GM23338 (cell line): ENCODE measurements around the gene GRHPR. TPM values are rescaled to one million over a fixed set of nuclear protein-coding genes. Genes with fewer than 3 reads are reported as not detected.

Source experiments
- ATAC-seq: fragments of 200-7000 bp; cut with Tn5 transposase; 3 replicates; pipeline ENCODE4 v1.9.1; 2020
- DNase-seq: peaks from one replicate; pipeline ENCODE4 v3.0.0-alpha.2; 2015; ENCODE audit warnings: low spot score
- H2AFZ ChIP-seq: fragments of 200-600 bp; sonication (generic); 2 replicates; pipeline ENCODE4 v1.8.0; 2016; ENCODE audit warnings: antibody characterized with exemption, mild to moderate bottlenecking, moderate library complexity
- H3F3A ChIP-seq: fragments of 200-600 bp; sonication (generic); replicated peaks from 2 replicates; pipeline ENCODE4 v1.8.0; 2017; ENCODE audit warnings: antibody characterized with exemption, mixed run types, low read depth
- H3K27ac ChIP-seq: fragments of 200-600 bp; sonication (generic); 2 replicates; pipeline ENCODE4 v1.6.1; 2016; ENCODE audit warnings: low read depth
- H3K27me3 ChIP-seq: fragments of 200-600 bp; sonication (generic); 2 replicates; pipeline ENCODE4 v1.8.0; 2016; ENCODE audit warnings: mild to moderate bottlenecking, mixed run types, moderate library complexity; ENCODE audit not compliant: insufficient read depth
- H3K36me3 ChIP-seq: fragments of 200-600 bp; sonication (generic); 2 replicates; pipeline ENCODE4 v1.8.0; 2016; ENCODE audit warnings: mild to moderate bottlenecking; ENCODE audit not compliant: insufficient read depth
- H3K4me1 ChIP-seq: fragments of 200-600 bp; sonication (generic); 2 replicates; pipeline ENCODE4 v1.8.0; 2016; ENCODE audit warnings: mild to moderate bottlenecking, moderate library complexity; ENCODE audit not compliant: insufficient read depth
- H3K4me2 ChIP-seq: fragments of 200-600 bp; sonication (generic); 2 replicates; pipeline ENCODE4 v1.7.1; 2017; ENCODE audit warnings: mixed run types
- H3K4me3 ChIP-seq: fragments of 200-600 bp; sonication (generic); 2 replicates; pipeline ENCODE4 v1.6.1; 2016; ENCODE audit warnings: mixed run types
- H3K79me2 ChIP-seq: fragments of 200-600 bp; sonication (generic); replicated peaks from 2 replicates; pipeline ENCODE4 v1.8.0; 2017; ENCODE audit warnings: mild to moderate bottlenecking; ENCODE audit not compliant: insufficient read depth
- H3K9me2 ChIP-seq: fragments of 200-600 bp; sonication (generic); 2 replicates; pipeline ENCODE4 v1.8.0; 2017; ENCODE audit not compliant: insufficient read depth
- H4K20me1 ChIP-seq: fragments of 200-600 bp; sonication (generic); replicated peaks from 2 replicates; pipeline ENCODE4 v1.8.0; 2017; ENCODE audit warnings: mild to moderate bottlenecking; ENCODE audit not compliant: insufficient read depth
- H3K27ac Mint-ChIP-seq: 2 replicates; pipeline ENCODE4 v1.8.0; 2020; ENCODE audit warnings: inconsistent platforms, mild to moderate bottlenecking, moderate library complexity, mixed read lengths
- H3K27me3 Mint-ChIP-seq: 3 replicates; pipeline ENCODE4 v1.8.0; 2022; ENCODE audit warnings: low read depth, mild to moderate bottlenecking, moderate library complexity, mixed read lengths, inconsistent platforms; ENCODE audit not compliant: insufficient read depth, poor library complexity
- H3K36me3 Mint-ChIP-seq: 3 replicates; pipeline ENCODE4 v1.8.0; 2021; ENCODE audit warnings: low read depth, mild to moderate bottlenecking, inconsistent platforms, moderate library complexity, mixed read lengths
- H3K4me1 Mint-ChIP-seq: 3 replicates; pipeline ENCODE4 v1.8.0; 2020; ENCODE audit warnings: mild to moderate bottlenecking, inconsistent platforms, mixed read lengths
- H3K4me3 Mint-ChIP-seq: 3 replicates; pipeline ENCODE4 v1.8.0; 2021; ENCODE audit warnings: moderate library complexity, mild to moderate bottlenecking, inconsistent platforms, mixed read lengths
- H3K9me3 Mint-ChIP-seq: 3 replicates; pipeline ENCODE4 v1.8.0; 2020; ENCODE audit warnings: moderate library complexity, mild to moderate bottlenecking, inconsistent platforms, mixed read lengths
- CREB1 ChIP-seq: fragments of 250-450 bp; sonication (Bioruptor Pico); IDR thresholded peaks from 2 replicates; pipeline ENCODE4 v1.5.0; 2020; ENCODE audit warnings: low read depth, mild to moderate bottlenecking, moderate library complexity
- CTCF ChIP-seq, 2 experiments: fragments of 200-600 bp in 1 of 2; sonication (generic) in 1 of 2; conservative IDR thresholded peaks; 2 replicates each; pipeline versions ENCODE4 v1.5.1 to v1.6.1; 2016 to 2017; ENCODE audit warnings: antibody characterized with exemption in 2 of 2, low read depth in 2 of 2, mild to moderate bottlenecking in 2 of 2, moderate library complexity in 1 of 2
- ETS1 ChIP-seq: IDR thresholded peaks from 2 replicates; pipeline ENCODE4 v1.6.1; 2016; ENCODE audit warnings: antibody characterized with exemption
- EZH2 ChIP-seq: fragments of 200-600 bp; sonication (generic); IDR thresholded peaks from one replicate; pipeline ENCODE4 v1.8.0; 2017; ENCODE audit warnings: antibody characterized with exemption, mild to moderate bottlenecking, low read depth; ENCODE audit not compliant: unreplicated experiment
- EZH2phosphoT487 ChIP-seq: fragments of 200-600 bp; sonication (generic); IDR thresholded peaks from one replicate; pipeline ENCODE4 v1.8.1; 2018; ENCODE audit warnings: antibody characterized with exemption; ENCODE audit not compliant: unreplicated experiment
- JUNB ChIP-seq: IDR thresholded peaks from one replicate; pipeline ENCODE4 v1.6.1; 2016; ENCODE audit warnings: antibody characterized with exemption; ENCODE audit not compliant: unreplicated experiment
- NANOG ChIP-seq: IDR thresholded peaks from 2 replicates; pipeline ENCODE4 v1.6.1; 2016; ENCODE audit warnings: antibody characterized with exemption, borderline replicate concordance
- POLR2AphosphoS5 ChIP-seq: IDR thresholded peaks from 2 replicates; pipeline ENCODE4 v1.6.1; 2016; ENCODE audit warnings: antibody characterized with exemption, low read depth
- REST ChIP-seq: IDR thresholded peaks from one replicate; pipeline ENCODE4 v1.6.1; 2018; ENCODE audit warnings: antibody characterized with exemption; ENCODE audit not compliant: unreplicated experiment
- STAT1 ChIP-seq: IDR thresholded peaks from one replicate; pipeline ENCODE4 v1.6.1; 2016; ENCODE audit warnings: antibody characterized with exemption; ENCODE audit not compliant: unreplicated experiment
- ZNF114 ChIP-seq: fragments of 250-450 bp; sonication (Bioruptor Pico); IDR thresholded peaks from 2 replicates; pipeline ENCODE4 v1.5.0; 2020; ENCODE audit warnings: mild to moderate bottlenecking, moderate library complexity
- ZNF462 ChIP-seq: fragments of 250-450 bp; sonication (Bioruptor Pico); IDR thresholded peaks from 2 replicates; pipeline ENCODE4 v1.5.0; 2020; ENCODE audit warnings: mild to moderate bottlenecking, moderate library complexity
- polyA plus RNA-seq: library from polyadenylated mRNA; unstranded; fragments of >200 nt; fragmentation: Nextera tagmentation; extraction: Ambion mirVana; gene quantifications from 2 replicates; pipeline ENCODE4 v1.2.1, GENCODE V29; 2016
- total RNA-seq: library from RNA; depleted of rRNA; stranded (reverse); fragments of >200 nt; shearing (Covaris generic); gene quantifications from 2 replicates; pipeline ENCODE4 v1.2.3, GENCODE V29; 2014

Gene GRHPR
- total and polyA plus RNA-seq, 2 experiments from 2014 or later, result 69.0 to 128 TPM

GRCh38 chr9:37385286-37385685, 37.2 kb upstream of the GRHPR start:
- no peaks in the 10 kb centered on the region for H3F3A ChIP-seq
- Mint-ChIP-seq H3K36me3 (no peaks in the 10 kb centered on the region), H3K27me3 (peaks cover 3% of the 10 kb centered on the region), H3K27ac (no peak overlapping the region), H3K9me3 (no peaks in the 10 kb centered on the region), H3K4me3 (no peak overlapping the region), H3K4me1 (peaks cover 6% of the 10 kb centered on the region; the same call in 1 of the 3 replicates)
- no peaks in the 10 kb centered on the region for H3K36me3 ChIP-seq
- H3K4me2 ChIP-seq, result no peak overlapping the region
- H2AFZ ChIP-seq, result no peak overlapping the region
- no peaks in the 10 kb centered on the region for H3K4me1 ChIP-seq
- H3K79me2 ChIP-seq, result no peaks in the 10 kb centered on the region
- no peak overlapping the region for H3K27ac ChIP-seq
- H3K4me3 ChIP-seq, result no peak overlapping the region
- no peaks in the 10 kb centered on the region for H3K9me2 ChIP-seq
- no peak for TF ChIP-seq EZH2
- no peak for TF ChIP-seq POLR2AphosphoS5
- no peak for TF ChIP-seq NANOG
- TF ChIP-seq EZH2phosphoT487, result no peak
- TF ChIP-seq STAT1, result no peak
- no peak for TF ChIP-seq ZNF114
- TF ChIP-seq ETS1, result no peak
- no peak for TF ChIP-seq REST
- TF ChIP-seq CREB1, result no peak
- no peak for TF ChIP-seq JUNB
- TF ChIP-seq CTCF (conservative IDR thresholded peaks at IDR 0.05; ENCODE audit: low read depth in 2 of 2), result no peak
- no peak for TF ChIP-seq ZNF462
- H3K27me3 ChIP-seq, result no peaks in the 10 kb centered on the region
- DNase-seq, result no peak
- H4K20me1 ChIP-seq, result no peaks in the 10 kb centered on the region
- ATAC-seq, result no peak
